ENCODE data around the gene ITGB3. TPM values are rescaled to one million over a fixed set of nuclear protein-coding genes. Genes with fewer than 3 reads are reported as not detected.
A peak's percentile ranks its signal among the peaks of the same experiment; 100 is the strongest.

ITGB3 gene
- total RNA-seq, 1 donor from 2014 or later, result 71.3 TPM

GRCh38 chr17:47235506-47235905, 18.1 kb upstream of the ITGB3 start:
- no peak for DNase-seq (ENCODE audit: low spot score in 2 of 2)
- Histone ChIP-seq H3K27me3 (no peaks in the 10 kb centered on the region), H3K4me1 (peaks cover 0 to 16% of the 10 kb centered on the region in 2 donors), H3K36me3 (no peaks in the 10 kb centered on the region), H3K27ac (no peak overlapping the region), H3K4me3 (no peak overlapping the region), H3K9me3 (no peaks in the 10 kb centered on the region)
- TF ChIP-seq, protein P1, sequence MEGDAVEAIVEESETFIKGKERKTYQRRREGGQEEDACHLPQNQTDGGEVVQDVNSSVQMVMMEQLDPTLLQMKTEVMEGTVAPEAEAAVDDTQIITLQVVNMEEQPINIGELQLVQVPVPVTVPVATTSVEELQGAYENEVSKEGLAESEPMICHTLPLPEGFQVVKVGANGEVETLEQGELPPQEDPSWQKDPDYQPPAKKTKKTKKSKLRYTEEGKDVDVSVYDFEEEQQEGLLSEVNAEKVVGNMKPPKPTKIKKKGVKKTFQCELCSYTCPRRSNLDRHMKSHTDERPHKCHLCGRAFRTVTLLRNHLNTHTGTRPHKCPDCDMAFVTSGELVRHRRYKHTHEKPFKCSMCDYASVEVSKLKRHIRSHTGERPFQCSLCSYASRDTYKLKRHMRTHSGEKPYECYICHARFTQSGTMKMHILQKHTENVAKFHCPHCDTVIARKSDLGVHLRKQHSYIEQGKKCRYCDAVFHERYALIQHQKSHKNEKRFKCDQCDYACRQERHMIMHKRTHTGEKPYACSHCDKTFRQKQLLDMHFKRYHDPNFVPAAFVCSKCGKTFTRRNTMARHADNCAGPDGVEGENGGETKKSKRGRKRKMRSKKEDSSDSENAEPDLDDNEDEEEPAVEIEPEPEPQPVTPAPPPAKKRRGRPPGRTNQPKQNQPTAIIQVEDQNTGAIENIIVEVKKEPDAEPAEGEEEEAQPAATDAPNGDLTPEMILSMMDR (IDR thresholded peaks at IDR 0.05), result no peak
- intact Hi-C loops (cut with DNase I), result no loop called here

DNA sequence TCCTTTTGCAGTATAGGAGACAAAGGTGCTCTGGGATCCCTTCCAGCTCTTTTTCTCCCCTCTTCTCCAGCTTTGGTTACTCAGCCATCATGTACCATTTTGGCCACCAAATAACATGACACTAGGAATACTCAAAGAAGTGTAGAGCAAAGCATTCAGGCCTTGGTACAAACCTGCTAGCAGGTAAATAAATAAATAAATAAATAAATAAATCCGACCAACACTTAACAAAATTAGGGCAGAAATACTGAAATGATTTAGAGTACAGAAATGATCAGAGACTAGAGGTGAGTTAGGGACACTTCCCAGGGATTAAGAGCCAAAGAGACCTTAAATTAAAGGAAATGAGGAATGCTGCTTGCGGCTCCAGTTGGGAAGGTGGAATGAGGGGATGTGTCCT, 17.7 kb upstream of the ITGB3 start:
- intact Hi-C loops (cut with DNase I), result no loop called here
- no peak for DNase-seq (ENCODE audit: low spot score in 2 of 2)
- TF ChIP-seq, protein P1 (IDR thresholded peaks at IDR 0.05), result no peak

DNA sequence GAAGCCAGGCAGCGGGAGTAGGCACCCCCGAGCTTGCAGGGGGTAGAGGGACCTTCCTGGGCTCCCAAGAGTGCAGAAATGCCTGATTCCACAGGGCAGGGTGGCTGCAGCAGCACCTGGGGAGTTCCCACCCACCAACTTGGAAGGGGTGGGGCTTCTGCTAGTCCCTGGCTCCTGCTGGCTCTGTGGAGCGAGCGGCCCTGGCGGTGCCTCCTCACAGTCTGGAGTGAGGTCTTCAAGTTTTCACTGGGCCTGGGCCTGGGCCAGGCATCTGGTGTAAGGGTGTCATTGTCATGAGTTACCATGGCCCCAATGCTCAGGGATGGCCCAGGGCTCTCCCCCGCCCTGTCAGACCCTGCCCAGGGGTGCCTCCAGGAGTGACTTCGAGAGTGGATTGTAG, 15.8 kb upstream of the ITGB3 start:
- H3K27ac ChIP-seq, result peak overlapping the region; percentile 95
- H3K4me3 ChIP-seq, result no peak overlapping the region
- intact Hi-C loops (cut with DNase I), result loop anchor here (2.0 kb wide), 1 partner anchor 15 kb away; the partner anchor contains the start of gene ITGB3
- no peaks in the 10 kb centered on the region for H3K36me3 ChIP-seq
- no peaks in the 10 kb centered on the region for H3K27me3 ChIP-seq
- no peaks in the 10 kb centered on the region for H3K9me3 ChIP-seq
- H3K4me1 ChIP-seq, result peaks cover 0 to 19% of the 10 kb centered on the region in 2 donors
- no peak for DNase-seq (ENCODE audit: low spot score in 2 of 2)
- TF ChIP-seq, protein P1 (IDR thresholded peaks at IDR 0.05), result no peak

More for the DNA sequence above, 17.7 kb upstream of the ITGB3 start:
- Histone ChIP-seq H3K27ac (peak overlapping the region in 1 of 2 donors; percentile 3), H3K27me3 (no peaks in the 10 kb centered on the region), H3K36me3 (no peaks in the 10 kb centered on the region), H3K4me1 (peaks cover 0 to 19% of the 10 kb centered on the region in 2 donors), H3K4me3 (no peak overlapping the region), H3K9me3 (no peaks in the 10 kb centered on the region)

DNA sequence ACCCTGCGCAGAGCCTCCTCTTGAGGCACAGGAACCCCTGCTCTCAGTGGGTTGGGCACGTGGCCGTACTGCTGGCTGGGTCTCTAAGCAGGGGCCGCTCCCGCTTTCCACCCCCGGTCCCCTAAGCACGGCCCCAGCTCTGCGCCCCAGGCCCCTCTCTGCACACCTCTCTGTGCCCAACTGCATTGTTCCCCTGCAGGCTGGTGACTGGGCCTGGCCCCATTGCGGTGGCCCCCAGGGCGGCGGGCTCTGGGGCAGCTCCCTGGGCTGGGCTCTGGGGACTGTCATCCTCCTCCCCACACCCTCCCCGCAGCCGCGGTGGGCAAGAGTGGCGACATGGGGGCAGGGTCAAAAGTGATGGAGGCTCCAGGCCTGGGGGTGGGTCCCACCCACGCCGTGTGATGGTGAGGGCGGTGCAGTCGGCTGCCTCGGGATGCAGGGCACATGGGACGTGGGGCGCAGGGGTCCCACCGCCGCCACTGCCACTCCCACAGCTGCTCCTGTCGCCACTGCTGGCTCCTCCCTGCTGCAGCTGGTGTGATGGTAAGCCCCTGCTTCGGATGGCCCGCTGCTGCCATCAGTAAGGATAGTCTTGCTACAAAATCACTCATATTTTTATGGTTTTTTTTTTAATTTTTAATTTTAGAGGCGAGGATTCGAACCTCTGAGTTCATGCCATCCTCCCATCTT, 15.2 kb upstream of the ITGB3 start:
- intact Hi-C loops (cut with DNase I), result loop anchor here (2.0 kb wide), 1 partner anchor 14 kb away; the partner anchor contains the start of gene ITGB3
- no peak overlapping the region for H3K4me3 ChIP-seq
- H3K27ac ChIP-seq, result peak overlapping the region; percentile 95
- DNase-seq (ENCODE audit: low spot score in 2 of 2), result no peak
- H3K9me3 ChIP-seq, result no peaks in the 10 kb centered on the region
- no peaks in the 10 kb centered on the region for H3K27me3 ChIP-seq
- TF ChIP-seq, protein P1 (IDR thresholded peaks at IDR 0.05), result no peak
- peaks cover 0 to 19% of the 10 kb centered on the region in 2 donors for H3K4me1 ChIP-seq
- no peaks in the 10 kb centered on the region for H3K36me3 ChIP-seq

- Histone ChIP-seq H3K27ac (peak overlapping the region; percentile 95), H3K9me3 (no peaks in the 10 kb centered on the region), H3K36me3 (no peaks in the 10 kb centered on the region), H3K4me3 (no peak overlapping the region), H3K4me1 (peaks cover 0 to 19% of the 10 kb centered on the region in 2 donors), H3K27me3 (no peaks in the 10 kb centered on the region)
- intact Hi-C loops (cut with DNase I), result loop anchor here (2.0 kb wide), 1 partner anchor 13 kb away; the partner anchor contains the start of gene ITGB3
- no peak for DNase-seq (ENCODE audit: low spot score in 2 of 2)
- TF ChIP-seq, protein P1 (IDR thresholded peaks at IDR 0.05), result no peak
These were observed 14.0 kb upstream of the ITGB3 start for GRCh38 chr17:47239619-47239966.
